OCI-LY7 (cell line): ENCODE results near the gene ELN.

Experiments
- CTCF ChIP-seq: fragments of 200-600 bp; sonication (generic); conservative IDR thresholded peaks from 2 replicates; pipeline ENCODE4 v1.5.1; 2014; ENCODE audit warnings: mild to moderate bottlenecking, antibody characterized with exemption, low read length, moderate library complexity, mixed read lengths
- EZH2phosphoT487 ChIP-seq: fragments of 200-600 bp; sonication (generic); IDR thresholded peaks from 2 replicates; pipeline ENCODE4 v1.6.1; 2018; ENCODE audit warnings: low read depth, borderline replicate concordance, mild to moderate bottlenecking, mixed run types, antibody characterized with exemption, low read length, moderate library complexity, mixed read lengths

- TF ChIP-seq CTCF, result no peak
- TF ChIP-seq EZH2phosphoT487, result no peak
These were observed 4.2 kb upstream of the ELN start for GRCh38 chr7:74023786-74024185.
